Measurements from ENCODE around the gene BTAF1. TPM values are rescaled to one million over a fixed set of nuclear protein-coding genes. Genes with fewer than 3 reads are reported as not detected.

The BTAF1 gene
- total RNA-seq, 1 experiment from 2014 or later: 45.2 TPM

GRCh38 chr10:91944880-91945630 lies 21.5 kb downstream of the BTAF1 start:
- Histone ChIP-seq H4K91ac (ENCODE audit: insufficient read length, low read depth, low read length) (no peak overlapping the region), H3K56ac (ENCODE audit: insufficient read length, low read depth, low read length) (no peak overlapping the region), H3K4me2 (ENCODE audit: insufficient read depth, insufficient read length, low read length) (no peak overlapping the region), H3K18ac (ENCODE audit: insufficient read length, low read depth, low read length) (no peak overlapping the region), H2BK5ac (ENCODE audit: insufficient read length, low read length) (no peak overlapping the region), H2BK120ac (ENCODE audit: low read depth, low read length, poor library complexity, severe bottlenecking) (no peak overlapping the region), H4K5ac (ENCODE audit: insufficient read length, low read depth, low read length) (no peak overlapping the region), H3K23ac (ENCODE audit: insufficient read length, low read depth, low read length) (no peak overlapping the region), H4K8ac (replicated peaks; ENCODE audit: insufficient read length, low read depth, low read length) (no peak overlapping the region), H3K9me3 (ENCODE audit: control insufficient read depth, low read depth, low read length) (no peaks in the 10 kb centered on the region), H2AFZ (ENCODE audit: low read length) (no peak overlapping the region), H3K4ac (ENCODE audit: low read depth, low read length) (no peak overlapping the region), H3K79me1 (ENCODE audit: insufficient read depth, low read depth, low read length, poor library complexity, severe bottlenecking) (no peaks in the 10 kb centered on the region), H2BK12ac (ENCODE audit: insufficient read length, low read depth, low read length) (no peak overlapping the region), H2BK15ac (ENCODE audit: low read depth, low read length) (no peak overlapping the region), H3K23me2 (ENCODE audit: insufficient read length, low read depth, low read length, poor library complexity, severe bottlenecking) (no peaks in the 10 kb centered on the region), H3T11ph (ENCODE audit: low read length) (no peak overlapping the region), H3K14ac (ENCODE audit: insufficient read depth, low read length) (no peak overlapping the region), H3K9ac (ENCODE audit: extremely low read depth, insufficient read length, low read length) (no peak overlapping the region), H3K79me2 (ENCODE audit: insufficient read depth, low read length) (no peaks in the 10 kb centered on the region), H3K27ac (ENCODE audit: insufficient read length, low read depth, low read length) (no peak overlapping the region), H2AK5ac (ENCODE audit: insufficient read length, low read length) (no peak overlapping the region), H3K27me3 (ENCODE audit: insufficient read depth, low read length) (no peaks in the 10 kb centered on the region), H2BK20ac (ENCODE audit: low read depth, low read length, poor library complexity, severe bottlenecking) (no peak overlapping the region), H3K4me1 (ENCODE audit: insufficient read depth, low read length) (no peaks in the 10 kb centered on the region), H4K20me1 (ENCODE audit: control insufficient read depth, insufficient read depth, insufficient read length) (no peaks in the 10 kb centered on the region)
- no peaks in the 10 kb centered on the region for H3K9me3 Mint-ChIP-seq
- WGBS (ENCODE audit: extremely low coverage, insufficient read length, low lambda C conversion rate): no CpG with 5 or more reads among the region's 5 CpGs
- no peak for DNase-seq
- no peaks in the 10 kb centered on the region for H3K4me1 Mint-ChIP-seq
- no peak overlapping the region; a peak in 1 of 7 replicates for H3K27ac Mint-ChIP-seq
- TF ChIP-seq CTCF (conservative IDR thresholded peaks at IDR 0.05): no peak
- no peak overlapping the region for H3K4me3 Mint-ChIP-seq
- H3K27me3 Mint-ChIP-seq (ENCODE audit: low read depth): no peaks in the 10 kb centered on the region
- H3K36me3 Mint-ChIP-seq (ENCODE audit: insufficient read depth in 1 of 3, low read depth in 3 of 3): peaks cover 20 to 45% (median 39%) of the 10 kb centered on the region in 3 experiments
